Stimulated activated CD8-positive, alpha-beta memory T cell treated with anti-CD3 and anti-CD28 coated beads, Interleukin-12 subunit alpha, Interleukin-12 subunit beta, amount 100 ng/mL, for 4 hours (primary cell): ENCODE results near the gene OBP2A.

Experiments used
- DNase-seq: peaks from one replicate; pipeline ENCODE4 v3.0.0-alpha.2; 2020; ENCODE audit warnings: low read depth

Gene OBP2A

DNA sequence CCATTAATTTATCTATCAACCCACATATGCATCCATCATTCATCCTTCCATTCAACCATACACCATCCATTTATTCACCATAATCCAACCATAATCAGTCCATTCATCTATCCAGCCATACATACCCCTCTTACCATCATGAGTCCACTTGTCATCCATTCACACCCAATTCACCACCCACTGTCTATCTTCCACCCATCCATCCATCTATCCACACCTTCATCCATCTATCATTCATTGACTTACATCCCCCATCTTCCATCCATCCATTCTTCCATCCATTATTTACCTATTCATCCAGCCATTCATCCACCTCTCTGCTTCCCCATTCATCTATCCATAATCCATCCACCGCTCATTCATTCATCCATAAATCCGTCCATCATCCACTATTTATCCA is 33.4 kb downstream of the OBP2A start:
- no peak for DNase-seq

GRCh38 chr9:135579889-135580660 is 34.1 kb downstream of the OBP2A start:
- no peak for DNase-seq

DNA sequence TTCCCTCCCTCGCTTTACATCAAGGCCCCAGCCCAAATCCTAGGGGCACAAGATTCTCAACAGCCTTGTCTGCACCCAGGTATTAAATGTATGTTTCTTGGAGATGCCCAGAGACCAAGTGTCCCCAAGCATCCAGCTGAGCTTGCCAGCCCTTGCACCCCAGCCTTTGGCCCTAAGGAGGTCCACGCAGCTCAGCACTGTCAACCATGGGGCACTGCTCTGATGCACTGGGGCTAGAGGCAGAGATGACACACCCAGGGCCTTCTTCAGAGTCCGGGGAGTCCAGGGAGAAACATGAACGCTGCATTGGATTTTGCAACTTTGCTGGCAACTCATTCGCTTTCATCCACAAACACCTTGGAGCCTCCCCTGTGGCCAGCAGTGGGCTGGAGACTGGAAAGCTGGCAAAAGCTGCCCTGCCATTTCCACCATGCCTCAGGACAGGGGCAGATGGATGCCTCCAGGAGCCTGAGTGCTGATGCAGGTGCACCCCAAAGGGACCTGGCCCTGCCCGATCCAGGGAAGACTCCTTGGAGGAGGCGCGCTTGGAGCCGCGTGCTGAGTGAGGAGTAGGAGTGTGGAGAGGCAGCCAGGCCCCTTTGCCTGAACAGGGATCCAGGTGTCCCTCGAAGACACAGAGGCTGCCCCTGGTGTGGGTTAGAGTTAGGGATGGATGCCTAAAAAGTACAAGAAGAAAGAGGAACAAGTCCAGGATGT is 34.9 kb downstream of the OBP2A start:
- no peak for DNase-seq

DNA sequence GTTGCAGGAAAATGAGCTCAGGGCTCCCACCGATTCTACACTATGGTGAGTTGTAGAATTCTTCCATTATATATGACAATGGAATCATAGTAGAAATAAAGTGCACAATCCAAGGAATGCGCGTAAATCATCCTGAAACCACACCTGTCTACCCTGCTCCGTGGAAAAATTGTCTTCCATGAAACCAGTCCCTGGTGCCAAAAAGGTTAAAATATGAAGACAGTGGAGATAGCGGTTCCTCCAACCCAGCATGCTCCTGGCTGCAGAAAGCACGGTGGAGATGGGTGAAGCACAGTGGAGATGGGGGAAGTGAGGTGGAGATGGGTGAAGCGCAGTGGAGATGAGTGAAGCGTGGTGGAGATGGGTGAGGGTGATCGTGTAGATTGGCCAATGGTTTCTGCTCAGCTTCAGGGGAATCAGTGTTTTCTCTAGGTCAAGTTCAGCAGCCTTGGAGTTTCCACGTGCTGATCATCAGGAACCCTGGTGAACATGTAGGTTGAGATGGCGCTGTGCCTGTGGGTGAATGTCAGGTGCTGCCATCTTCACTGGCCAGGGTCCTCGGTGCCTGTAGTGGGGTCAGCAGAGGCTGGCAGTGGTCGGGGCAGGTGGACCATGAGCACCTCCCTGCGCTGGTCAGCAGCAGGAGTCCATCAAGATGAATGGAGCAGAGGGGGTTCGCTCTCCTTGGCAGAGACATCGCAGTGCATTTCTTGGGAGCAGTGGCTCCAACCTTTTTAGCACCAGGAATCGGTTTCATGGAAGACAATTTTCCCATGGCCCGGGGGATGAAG is 35.9 kb downstream of the OBP2A start:
- no peak for DNase-seq

DNA sequence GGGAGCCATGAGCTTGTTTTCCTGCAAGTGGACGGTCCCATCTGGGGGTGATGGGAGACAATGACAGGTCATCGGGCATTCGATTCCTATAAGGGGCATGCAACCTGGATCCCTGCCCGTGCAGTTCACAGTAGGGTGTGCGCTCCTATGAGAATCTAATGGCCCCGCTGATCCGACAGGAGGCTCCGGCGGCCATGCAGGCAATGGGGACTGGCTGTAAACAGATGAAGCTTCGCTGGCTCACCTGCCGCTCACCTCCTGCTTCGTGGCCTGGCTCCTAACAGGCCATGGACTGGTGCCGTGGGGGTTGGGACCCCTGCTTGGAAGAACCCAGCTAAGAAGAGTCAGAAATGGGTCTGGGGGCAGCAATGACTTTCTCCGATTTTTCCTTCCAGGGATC is 36.6 kb downstream of the OBP2A start:
- DNase-seq: no peak

- DNase-seq: no peak
Measured at GRCh38 chr9:135582966-135583687, 37.2 kb downstream of the OBP2A start.

DNA sequence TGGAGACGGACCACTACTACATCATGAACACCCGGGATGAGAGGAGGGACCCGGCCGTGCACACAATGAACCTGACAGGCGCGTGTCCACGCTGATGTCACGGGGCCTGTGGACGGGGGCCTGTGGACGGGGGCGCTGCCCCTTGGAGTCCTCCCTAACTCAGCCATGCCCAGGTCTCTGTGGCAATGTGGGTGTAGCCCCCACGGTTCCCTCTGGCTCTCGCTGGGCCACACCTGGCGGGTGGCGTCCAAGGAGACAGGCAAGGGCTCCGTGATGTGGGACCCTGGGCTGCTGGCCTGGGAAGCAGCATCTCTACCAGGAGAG is 37.7 kb downstream of the OBP2A start:
- no peak for DNase-seq

GRCh38 chr9:135584371-135584770 is 38.4 kb downstream of the OBP2A start:
- DNase-seq: no peak

- no peak for DNase-seq
Measured at GRCh38 chr9:135584934-135585333, 39.0 kb downstream of the OBP2A start.

DNA sequence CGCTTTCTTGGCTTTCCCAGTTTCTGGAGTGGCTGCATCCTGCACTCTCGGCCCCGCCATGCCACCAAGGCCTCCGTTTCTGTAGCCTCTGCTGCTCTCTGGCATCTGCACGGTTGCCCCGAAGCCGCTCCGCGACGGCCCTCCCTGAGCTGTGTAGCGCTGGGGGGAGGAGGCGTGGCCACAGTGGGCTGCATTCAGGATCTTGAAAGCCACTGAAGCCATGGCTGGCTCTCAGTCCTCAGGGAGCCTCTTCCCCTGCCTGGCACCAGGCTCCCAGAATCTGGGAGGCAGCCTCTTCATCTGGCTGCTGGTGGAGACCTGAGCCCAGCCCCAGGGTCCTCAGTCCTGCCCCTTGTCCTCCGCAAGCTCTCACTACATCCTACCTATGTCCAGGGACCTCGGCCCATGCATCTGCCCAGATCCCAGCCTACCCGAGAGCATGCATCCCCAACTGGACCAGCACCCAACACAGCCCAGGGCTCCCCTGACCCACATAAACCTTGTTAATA is 40.7 kb downstream of the OBP2A start:
- no peak for DNase-seq

- DNase-seq: no peak
Measured at GRCh38 chr9:135587658-135588057, 41.7 kb downstream of the OBP2A start.

DNA sequence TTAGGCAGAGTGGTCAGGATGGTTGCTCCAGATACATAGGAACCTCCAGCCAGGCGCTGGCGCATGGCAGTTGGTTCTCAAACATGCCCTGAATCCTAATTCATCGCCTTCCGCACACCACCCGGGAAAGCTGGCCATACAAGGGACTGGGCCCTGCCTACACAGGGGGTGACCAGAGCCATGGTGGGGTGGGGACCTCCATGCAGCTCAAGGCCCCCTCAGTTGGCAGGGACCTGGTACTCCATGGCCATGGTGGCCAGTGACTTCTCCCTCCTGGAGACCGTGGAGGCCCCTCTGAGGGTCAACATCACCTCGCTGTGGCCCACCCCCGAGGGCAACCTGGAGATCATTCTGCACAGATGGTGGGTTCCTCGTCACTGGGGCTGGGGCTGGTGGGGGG is 42.4 kb downstream of the OBP2A start:
- DNase-seq: no peak

DNA sequence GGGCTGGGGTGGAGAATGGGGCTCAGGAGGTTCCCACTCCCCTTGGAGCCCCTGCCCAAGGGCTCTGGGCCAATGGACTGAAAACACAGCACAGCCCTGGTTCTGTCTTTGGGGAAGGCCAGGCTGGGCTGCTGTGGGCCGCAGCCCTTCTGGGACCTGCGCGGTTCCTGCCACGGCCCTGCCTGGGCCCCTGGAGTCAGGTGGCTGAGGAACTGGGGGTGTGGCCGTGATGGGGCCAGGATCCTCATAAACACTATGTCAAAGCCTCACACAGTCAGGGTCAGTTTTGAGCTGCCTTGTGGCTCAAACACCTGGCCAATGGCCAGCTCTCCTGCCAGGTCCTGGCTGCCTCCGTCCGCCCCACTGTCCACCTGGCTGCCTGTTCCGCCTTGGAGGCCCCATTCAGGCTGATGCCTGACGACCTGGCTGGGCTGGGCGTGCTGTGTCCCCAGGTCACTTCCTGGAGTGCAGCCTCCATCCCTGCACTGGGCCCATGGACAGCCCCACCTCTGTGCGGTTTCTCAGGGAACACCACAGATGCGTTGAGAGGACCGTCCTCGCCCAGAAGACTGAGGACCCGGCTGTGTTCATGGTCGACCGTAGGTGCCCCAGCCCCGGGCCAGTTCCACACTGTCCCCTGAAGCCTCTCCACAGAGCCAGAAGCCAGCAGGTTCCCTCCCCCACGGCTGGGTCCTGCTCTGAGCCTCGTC is 43.1 kb downstream of the OBP2A start:
- DNase-seq: no peak

DNA sequence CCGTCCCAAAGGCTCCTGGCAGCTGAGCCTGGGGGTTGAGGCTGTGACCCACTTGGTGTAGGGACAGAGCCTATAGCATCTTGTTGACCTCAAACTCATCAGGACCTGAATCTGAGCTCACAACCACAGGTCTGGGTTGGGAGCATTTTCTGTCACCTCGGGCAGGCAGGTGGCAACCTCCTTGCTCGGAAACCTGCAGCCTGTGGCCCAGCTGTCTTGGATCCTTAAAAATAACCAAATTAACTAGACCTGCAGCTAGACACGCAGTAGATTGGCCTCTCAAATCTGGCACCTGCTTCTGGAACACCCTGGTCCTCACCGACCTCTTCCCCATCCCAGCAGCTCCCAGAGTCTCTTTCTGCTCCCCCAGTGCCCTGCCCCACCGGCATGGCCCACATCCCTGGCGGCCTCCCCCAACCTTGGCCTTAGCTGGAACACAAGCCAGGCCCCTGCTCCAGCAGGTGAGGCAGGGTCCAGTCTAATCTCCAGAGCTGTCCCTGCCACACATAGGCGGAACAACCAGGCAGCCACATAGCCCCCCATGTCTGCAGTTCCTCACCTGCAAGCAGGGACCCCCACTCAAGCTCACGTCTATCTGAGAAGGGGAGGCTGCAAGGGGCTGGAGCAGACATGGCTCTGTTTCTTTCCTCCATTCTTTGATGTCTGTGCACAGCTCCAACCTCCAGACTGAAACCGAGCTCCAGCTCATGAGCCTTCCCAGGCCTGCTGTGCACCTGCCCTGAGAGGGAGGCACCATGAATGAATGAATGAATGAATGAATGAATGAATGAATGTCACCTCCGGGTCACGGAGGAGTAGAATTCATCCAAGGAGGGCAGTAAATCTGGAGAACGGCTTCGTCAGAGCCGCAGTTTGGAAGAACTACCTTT is 43.9 kb downstream of the OBP2A start:
- no peak for DNase-seq

GRCh38 chr9:135590486-135591079 is 44.7 kb downstream of the OBP2A start:
- DNase-seq: no peak

DNA sequence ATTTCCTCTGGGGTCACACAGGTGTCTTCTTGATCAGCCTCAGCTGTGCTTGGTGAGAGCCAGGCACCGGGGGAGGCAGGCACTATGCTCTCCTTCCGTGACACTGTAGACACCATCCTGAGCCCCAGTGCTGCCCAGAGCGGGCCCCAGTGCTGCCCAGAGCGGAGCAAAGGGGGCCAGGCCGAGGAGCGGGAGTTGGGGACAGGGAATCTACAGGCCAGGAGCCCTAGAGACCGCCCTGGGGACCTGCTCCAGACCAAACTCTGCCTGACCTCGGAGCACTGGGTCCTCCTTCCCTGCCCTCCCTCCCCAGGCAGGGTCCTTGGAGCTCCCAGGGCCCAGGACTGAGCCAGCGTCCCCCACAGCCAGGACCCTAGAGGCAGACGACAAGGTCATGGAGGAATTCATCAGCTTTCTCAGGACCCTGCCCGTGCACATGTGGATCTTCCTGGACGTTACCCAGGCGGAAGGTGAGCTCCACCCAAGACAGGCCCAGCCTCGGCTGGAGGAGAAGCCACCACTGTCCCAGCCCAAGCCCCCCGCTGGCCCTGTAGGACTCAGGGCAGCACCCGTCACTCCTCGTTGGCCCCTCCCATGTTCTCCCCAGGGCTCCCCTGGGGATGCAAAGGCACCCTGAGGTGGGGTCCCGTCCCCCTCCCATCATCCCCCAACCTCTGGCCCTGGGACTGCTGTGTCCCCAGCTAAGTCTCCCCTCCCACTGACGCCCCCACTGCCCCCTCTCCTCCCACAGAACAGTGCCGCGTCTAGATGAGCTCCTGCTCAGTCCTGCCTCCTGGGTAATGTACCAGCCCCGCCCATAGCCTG is 45.8 kb downstream of the OBP2A start:
- no peak for DNase-seq

DNA sequence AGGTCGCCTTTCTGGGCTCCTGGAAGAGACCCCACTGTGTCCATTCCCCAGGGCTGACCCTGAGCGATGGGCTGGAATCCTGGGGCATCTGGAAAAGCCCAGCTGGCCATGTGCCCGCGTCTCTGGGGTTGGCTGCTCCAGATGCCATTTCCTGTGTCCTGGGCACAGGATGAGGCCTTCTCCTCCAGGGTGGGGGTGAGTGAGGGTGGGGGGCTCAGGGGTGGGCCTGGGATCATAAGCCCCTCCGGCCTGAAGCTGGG is 46.3 kb downstream of the OBP2A start:
- DNase-seq: no peak

DNA sequence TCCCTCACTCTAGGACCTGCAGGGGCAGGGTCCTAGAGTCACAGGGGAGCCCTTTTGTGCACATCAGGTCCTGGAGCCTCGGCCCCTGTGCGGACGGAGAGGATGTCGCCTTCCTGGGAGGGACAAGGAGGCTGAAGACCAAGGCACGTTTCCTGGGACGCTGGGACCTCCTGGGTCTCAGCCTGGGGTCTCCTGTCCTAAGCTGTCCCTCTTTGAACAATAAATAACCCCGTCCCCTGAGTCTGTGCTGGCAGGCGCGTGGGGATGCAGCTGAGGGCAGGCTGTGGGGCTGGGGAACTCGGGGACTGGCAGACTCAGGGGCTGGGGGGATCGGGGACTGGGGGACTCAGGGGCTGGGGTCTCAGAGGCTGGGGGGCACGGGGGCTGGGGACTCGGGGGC is 46.7 kb downstream of the OBP2A start:
- no peak for DNase-seq

DNA sequence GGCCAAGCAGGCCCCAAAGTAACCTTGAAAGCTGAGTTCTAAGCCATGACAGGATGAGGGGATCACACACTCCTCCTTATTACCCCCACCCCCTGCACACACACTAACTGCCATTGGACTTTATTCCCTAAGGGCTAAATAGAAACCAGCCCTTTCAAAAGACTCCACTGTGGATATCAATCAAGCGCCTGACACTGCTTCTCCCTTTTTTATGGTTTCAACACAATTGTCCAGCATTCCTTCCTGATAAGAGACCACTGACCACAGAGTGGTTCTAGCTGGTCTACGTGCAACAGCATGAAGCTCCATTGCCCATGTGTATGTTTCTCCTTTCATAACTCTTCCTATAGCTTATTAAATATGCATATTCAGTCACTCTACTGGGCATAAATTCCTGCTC is 50.3 kb downstream of the OBP2A start:
- no peak for DNase-seq
